GM19395 (cell line): ENCODE measurements around the gene COX5A.
"Not testable (repeated sequence)": the region's sequence is repeated elsewhere in the genome, so short reads cannot be mapped to it uniquely, and the experiment has no call there.

Source experiments
- ATAC-seq: cut with Tn5 transposase; IDR thresholded peaks from one replicate; pipeline ENCODE4 v1.9.1; 2021; ENCODE audit warnings: mild to moderate bottlenecking, moderate library complexity; ENCODE audit not compliant: unreplicated experiment

Gene COX5A

GRCh38 chr15:74955796-74956647 is 18.1 kb upstream of the COX5A start:
- ATAC-seq: peak; percentile 57

- ATAC-seq: no peak
These were observed 17.1 kb upstream of the COX5A start for GRCh38 chr15:74955017-74955416.

GRCh38 chr15:74954515-74954914 is 16.6 kb upstream of the COX5A start:
- ATAC-seq: no peak

GRCh38 chr15:74951006-74951405 is 13.1 kb upstream of the COX5A start:
- ATAC-seq: no peak

- no peak for ATAC-seq
These were observed 12.4 kb upstream of the COX5A start for GRCh38 chr15:74950078-74950908.

GRCh38 chr15:74937272-74937589 is 642 bp downstream of the COX5A start:
- no peak for ATAC-seq

- not testable (repeated sequence) for ATAC-seq
These were observed 2.7 kb downstream of the COX5A start for GRCh38 chr15:74935193-74935592.

- ATAC-seq: no peak
These were observed 4.3 kb downstream of the COX5A start for GRCh38 chr15:74933573-74933972.

GRCh38 chr15:74928771-74929198 is 9.1 kb downstream of the COX5A start:
- ATAC-seq: no peak

GRCh38 chr15:74924525-74924924 is 13.3 kb downstream of the COX5A start:
- no peak for ATAC-seq

- no peak for ATAC-seq
These were observed 17.4 kb downstream of the COX5A start for GRCh38 chr15:74920456-74920855.

- no peak for ATAC-seq
These were observed 20.2 kb downstream of the COX5A start for GRCh38 chr15:74917676-74918075.

- not testable (repeated sequence) for ATAC-seq
These were observed 24.1 kb downstream of the COX5A start for GRCh38 chr15:74913799-74914198.

GRCh38 chr15:74913041-74913440 is 24.8 kb downstream of the COX5A start:
- ATAC-seq: no peak

- ATAC-seq: no peak
These were observed 29.2 kb downstream of the COX5A start for GRCh38 chr15:74908635-74909034.

GRCh38 chr15:74907163-74907870 is 30.6 kb downstream of the COX5A start:
- ATAC-seq: no peak

- ATAC-seq: peak; percentile 89
These were observed 31.3 kb downstream of the COX5A start, which contains the start of gene FAM219B for GRCh38 chr15:74906450-74907162. TSS of gene FAM219B (minus strand) at chr15:74906851. CDS start at chr15:74906800, 51 bp downstream.

GRCh38 chr15:74906067-74906449 is 31.8 kb downstream of the COX5A start:
- ATAC-seq: peak; percentile 24

- ATAC-seq: no peak
These were observed 33.6 kb downstream of the COX5A start for GRCh38 chr15:74904190-74904805.

GRCh38 chr15:74903676-74904075 is 34.2 kb downstream of the COX5A start:
- ATAC-seq: no peak
